HG03457 (cell line): ENCODE data around the gene CHPF2.

Experiments
- ATAC-seq: cut with Tn5 transposase; IDR thresholded peaks from one replicate; pipeline ENCODE4 v1.9.1; 2021; ENCODE audit warnings: moderate number of reproducible peaks; ENCODE audit not compliant: unreplicated experiment

CHPF2 gene

GRCh38 chr7:151260471-151260870 lies 28.2 kb downstream of the CHPF2 start:
- ATAC-seq: no peak

DNA sequence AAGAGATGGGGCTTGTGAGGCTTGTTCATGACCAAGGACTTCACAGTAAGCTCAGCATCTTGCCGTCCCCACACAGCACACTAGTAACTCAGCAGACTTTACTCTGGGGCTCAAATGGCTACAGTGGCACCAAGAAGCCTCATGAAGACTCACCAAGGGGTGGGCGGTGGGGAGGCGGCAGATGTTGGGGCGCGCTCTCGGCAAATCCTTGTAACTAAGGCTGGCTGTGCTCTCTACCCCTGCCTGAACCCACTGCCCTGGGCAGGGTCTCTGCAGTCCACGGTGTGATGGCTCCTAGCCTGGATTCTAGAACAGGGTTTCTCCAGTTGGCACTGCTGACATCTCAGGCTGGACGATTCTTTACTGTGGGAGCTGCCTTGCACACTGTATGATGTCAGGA lies 28.6 kb downstream of the CHPF2 start:
- no peak for ATAC-seq

GRCh38 chr7:151261529-151261928 lies 29.2 kb downstream of the CHPF2 start:
- no peak for ATAC-seq

- no peak for ATAC-seq
Measured at GRCh38 chr7:151264615-151265014, 32.3 kb downstream of the CHPF2 start.

DNA sequence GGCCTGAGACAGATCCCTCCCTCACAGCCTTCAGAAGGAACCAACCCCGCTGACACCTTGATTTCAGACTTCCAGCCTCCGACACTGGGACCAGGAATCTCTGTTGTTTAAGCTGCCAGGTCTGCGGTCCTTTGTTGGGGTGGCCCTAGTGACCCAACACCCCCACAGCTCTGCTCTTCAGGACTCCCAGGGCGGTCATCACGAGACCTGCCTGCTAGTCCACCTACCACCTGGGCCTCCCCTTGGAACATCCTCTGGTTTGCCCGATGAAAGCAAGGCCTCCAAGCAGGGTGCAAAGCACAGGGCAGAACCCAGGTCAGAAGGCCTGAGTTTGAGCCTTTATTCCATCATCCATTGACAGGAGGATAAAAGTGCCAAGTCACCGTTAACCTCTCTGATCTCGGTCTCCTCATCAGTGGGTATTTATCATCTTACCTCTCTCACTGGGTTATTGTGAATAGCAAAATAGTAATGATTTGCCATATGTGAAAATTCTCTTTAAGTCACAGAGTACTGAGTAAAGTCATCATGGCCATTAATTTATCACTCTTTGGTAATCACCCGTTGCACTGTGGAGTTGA lies 33.2 kb downstream of the CHPF2 start:
- no peak for ATAC-seq

- no peak for ATAC-seq
Measured at GRCh38 chr7:151269511-151269910, 37.2 kb downstream of the CHPF2 start.

GRCh38 chr7:151271699-151272355 lies 39.5 kb downstream of the CHPF2 start:
- ATAC-seq: no peak

DNA sequence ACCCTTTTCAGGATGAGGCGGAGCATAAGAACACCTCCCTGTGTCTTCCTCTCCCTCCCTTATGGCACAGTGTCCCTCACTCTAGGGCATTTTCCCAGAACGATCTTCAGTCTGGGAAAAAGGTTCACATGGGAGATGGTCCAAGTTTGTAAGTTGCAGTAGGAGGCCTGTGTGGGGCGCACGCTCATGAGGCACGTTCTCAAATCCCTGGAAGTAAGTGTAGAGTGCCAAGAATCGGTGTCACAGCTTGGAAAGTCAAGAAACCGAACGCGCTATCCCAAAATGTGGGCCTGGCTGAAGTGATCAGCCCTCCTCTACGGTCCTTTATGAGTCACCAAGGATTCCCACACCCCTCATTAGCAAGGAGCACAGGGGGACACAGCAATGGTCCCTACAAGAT lies 40.1 kb downstream of the CHPF2 start:
- ATAC-seq: no peak

- ATAC-seq: no peak
Measured at GRCh38 chr7:151272877-151273276, 40.6 kb downstream of the CHPF2 start.

DNA sequence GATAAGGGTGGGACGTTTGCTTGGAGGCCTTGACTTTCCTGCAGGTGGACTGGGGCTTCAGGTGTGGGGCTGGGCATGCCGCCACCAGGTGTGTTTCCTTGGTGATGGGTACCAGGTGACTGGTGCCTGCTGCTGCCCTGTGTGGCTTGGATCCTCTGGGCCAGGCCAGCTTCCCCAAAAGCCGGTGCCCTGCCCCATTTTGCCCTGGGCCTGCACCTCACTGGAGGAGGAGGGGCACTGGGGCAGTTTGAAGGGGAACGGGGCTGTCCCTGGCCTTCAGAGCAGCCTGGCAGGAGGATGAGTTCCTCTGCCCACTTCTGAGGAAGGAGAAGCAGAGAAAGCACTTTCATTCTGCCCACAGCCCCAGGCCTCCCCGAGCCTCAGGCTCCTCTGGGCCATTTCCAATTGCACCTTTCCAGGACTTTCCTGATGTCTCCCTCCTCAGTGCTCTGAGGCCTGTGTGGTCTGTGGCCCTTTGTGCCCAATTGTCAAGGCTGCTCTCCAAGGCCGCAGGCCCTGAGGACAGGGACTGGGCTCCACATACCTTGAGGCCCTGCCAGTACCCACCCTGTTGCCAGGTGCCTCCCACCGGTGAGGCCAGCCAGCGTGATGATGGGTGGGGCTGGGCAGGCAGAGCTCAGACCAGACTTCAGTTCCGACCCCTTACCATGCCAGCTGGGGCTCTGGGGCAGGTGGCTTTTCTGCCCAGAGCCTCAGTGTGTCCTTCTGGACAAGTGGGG lies 41.5 kb downstream of the CHPF2 start:
- no peak for ATAC-seq

GRCh38 chr7:151274396-151274795 lies 42.1 kb downstream of the CHPF2 start:
- ATAC-seq: no peak

GRCh38 chr7:151274936-151275812 lies 42.9 kb downstream of the CHPF2 start:
- no peak for ATAC-seq

DNA sequence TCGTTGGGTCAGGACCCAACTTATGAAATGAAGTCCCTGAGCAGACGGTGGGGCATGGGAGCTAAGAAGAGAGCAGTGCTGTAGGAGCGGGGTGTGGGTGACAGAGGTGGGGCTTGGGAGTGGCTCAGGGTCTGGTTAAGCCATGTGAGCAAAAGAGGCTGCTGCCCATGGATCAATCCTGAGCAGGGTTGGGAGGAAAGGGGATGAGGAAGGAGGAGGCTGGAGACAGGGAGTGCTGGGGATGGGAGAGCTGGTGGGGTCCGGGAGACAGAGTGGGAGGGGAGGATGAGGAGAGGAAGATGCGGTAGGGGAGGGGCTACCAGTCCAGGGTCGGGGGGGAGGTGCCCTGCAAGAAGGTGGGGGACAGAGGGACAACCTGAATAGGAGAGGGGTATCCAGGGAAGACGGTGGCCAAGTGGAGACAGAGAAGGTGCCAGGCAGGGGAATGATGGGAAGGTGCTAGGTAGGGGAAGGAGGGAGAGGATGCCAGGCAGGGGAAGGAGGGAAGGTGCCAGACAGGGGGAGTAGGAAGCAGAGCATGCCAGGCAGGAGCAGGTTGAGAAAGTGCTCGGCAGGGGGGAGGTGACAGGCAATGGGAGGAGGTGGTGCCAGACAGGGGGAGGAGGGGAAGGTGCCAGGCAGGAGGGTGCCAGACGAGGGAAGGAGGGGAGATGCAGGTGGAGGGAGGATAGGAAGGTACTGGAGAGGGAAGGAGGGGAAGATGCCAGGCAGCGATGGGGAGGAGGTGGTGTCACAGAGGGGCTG lies 43.7 kb downstream of the CHPF2 start:
- no peak for ATAC-seq

- no peak for ATAC-seq
Measured at GRCh38 chr7:151276666-151277590, 44.6 kb downstream of the CHPF2 start.

- no peak for ATAC-seq
Measured at GRCh38 chr7:151277631-151278030, 45.3 kb downstream of the CHPF2 start.

DNA sequence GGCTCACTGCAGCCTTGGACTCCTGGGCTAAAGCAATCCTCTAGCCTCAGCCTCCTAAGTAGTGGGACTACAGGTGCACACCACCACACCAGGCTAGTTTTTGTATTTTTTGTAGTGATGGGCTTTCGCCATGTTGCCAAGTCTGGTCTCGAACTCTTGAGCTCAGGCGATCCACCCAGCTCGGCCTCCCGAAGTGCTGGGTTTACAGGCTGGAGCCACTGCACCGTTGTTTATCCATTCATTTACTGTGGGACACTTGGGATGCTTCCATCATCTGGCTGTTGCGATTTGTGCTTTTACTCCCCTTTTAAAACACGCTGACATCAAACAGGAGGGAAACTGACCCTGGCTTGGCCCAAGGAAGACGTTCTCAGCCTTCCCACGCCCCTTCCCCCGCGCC lies 46.7 kb downstream of the CHPF2 start:
- ATAC-seq: no peak

DNA sequence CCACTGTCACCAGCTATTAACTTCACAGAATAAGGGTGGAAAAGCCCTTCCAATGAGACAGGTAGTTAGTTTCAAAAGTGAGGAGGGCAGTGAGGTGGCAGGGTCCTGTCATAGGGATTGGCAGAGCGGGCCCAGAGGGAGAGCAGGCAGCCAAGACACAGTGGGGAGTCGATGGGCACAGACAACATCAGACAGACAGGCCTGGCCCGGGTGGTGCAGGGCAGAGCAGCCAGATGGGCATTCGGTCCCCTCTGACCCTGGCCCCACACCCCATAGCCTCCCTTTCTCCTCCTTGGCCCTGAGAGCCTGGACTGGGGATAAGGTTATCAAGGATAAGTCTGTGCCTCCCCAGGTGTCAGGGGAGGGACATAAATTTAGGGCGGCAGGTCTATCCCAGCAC lies 47.6 kb downstream of the CHPF2 start:
- no peak for ATAC-seq

GRCh38 chr7:151280388-151281019 lies 48.2 kb downstream of the CHPF2 start:
- no peak for ATAC-seq

- ATAC-seq: no peak
Measured at GRCh38 chr7:151281686-151282085, 49.4 kb downstream of the CHPF2 start.
